ENCODE measurements around the gene MDM2. TPM values are rescaled to one million over a fixed set of nuclear protein-coding genes. Genes with fewer than 3 reads are reported as not detected.

Gene MDM2
- total RNA-seq, 1 experiment from 2014 or later, result 159 TPM

DNA sequence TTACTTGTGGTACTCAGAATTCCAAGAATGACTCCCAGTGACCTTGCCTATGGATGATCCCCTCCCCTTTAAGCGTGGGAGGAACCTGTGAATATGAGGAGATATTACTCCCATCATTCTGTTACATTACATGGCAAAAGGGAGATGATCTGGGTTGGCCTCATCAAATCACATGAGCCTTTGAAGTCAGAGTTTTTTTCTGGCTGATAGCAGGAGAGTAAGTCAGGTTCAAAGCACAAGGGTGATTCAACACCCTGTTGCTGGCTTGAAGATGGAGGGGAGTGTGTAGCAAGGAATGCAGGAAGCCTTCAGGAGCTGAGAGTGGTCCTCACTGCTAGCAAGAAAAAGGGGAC lies 9.1 kb upstream of the MDM2 start:
- H3K27me3 ChIP-seq (ENCODE audit: insufficient read depth, low read length), result no peaks in the 10 kb centered on the region
- H3K9me3 Mint-ChIP-seq, result no peaks in the 10 kb centered on the region
- no peaks in the 10 kb centered on the region for H3K4me1 Mint-ChIP-seq
- no peaks in the 10 kb centered on the region for H3K79me2 ChIP-seq (ENCODE audit: insufficient read depth, low read length)
- H3K79me1 ChIP-seq (ENCODE audit: insufficient read depth, low read depth, low read length, poor library complexity, severe bottlenecking), result no peaks in the 10 kb centered on the region
- H3K9me3 ChIP-seq (ENCODE audit: control insufficient read depth, low read depth, low read length), result no peaks in the 10 kb centered on the region
- no peak overlapping the region for H3K4ac ChIP-seq (ENCODE audit: low read depth, low read length)
- H3K56ac ChIP-seq (ENCODE audit: insufficient read length, low read depth, low read length), result no peak overlapping the region
- H2BK5ac ChIP-seq (ENCODE audit: insufficient read length, low read length), result no peak overlapping the region
- no peak overlapping the region for H2BK120ac ChIP-seq (ENCODE audit: low read depth, low read length, poor library complexity, severe bottlenecking)
- no peaks in the 10 kb centered on the region for H3K4me1 ChIP-seq (ENCODE audit: insufficient read depth, low read length)
- TF ChIP-seq, protein P1, sequence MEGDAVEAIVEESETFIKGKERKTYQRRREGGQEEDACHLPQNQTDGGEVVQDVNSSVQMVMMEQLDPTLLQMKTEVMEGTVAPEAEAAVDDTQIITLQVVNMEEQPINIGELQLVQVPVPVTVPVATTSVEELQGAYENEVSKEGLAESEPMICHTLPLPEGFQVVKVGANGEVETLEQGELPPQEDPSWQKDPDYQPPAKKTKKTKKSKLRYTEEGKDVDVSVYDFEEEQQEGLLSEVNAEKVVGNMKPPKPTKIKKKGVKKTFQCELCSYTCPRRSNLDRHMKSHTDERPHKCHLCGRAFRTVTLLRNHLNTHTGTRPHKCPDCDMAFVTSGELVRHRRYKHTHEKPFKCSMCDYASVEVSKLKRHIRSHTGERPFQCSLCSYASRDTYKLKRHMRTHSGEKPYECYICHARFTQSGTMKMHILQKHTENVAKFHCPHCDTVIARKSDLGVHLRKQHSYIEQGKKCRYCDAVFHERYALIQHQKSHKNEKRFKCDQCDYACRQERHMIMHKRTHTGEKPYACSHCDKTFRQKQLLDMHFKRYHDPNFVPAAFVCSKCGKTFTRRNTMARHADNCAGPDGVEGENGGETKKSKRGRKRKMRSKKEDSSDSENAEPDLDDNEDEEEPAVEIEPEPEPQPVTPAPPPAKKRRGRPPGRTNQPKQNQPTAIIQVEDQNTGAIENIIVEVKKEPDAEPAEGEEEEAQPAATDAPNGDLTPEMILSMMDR (conservative IDR thresholded peaks at IDR 0.05), result no peak
- WGBS (ENCODE audit: extremely low coverage, insufficient read length, low lambda C conversion rate), result no CpG with 5 or more reads among the region's 1 CpG
- no peak overlapping the region for H3K23ac ChIP-seq (ENCODE audit: insufficient read length, low read depth, low read length)
- H3K18ac ChIP-seq (ENCODE audit: insufficient read length, low read depth, low read length), result no peak overlapping the region
- H4K8ac ChIP-seq (replicated peaks; ENCODE audit: insufficient read length, low read depth, low read length), result no peak overlapping the region
- H3K27ac ChIP-seq (ENCODE audit: insufficient read length, low read depth, low read length), result no peak overlapping the region
- H3K27me3 Mint-ChIP-seq (ENCODE audit: low read depth), result no peaks in the 10 kb centered on the region
- no peak overlapping the region for H4K91ac ChIP-seq (ENCODE audit: insufficient read length, low read depth, low read length)
- H3K9ac ChIP-seq (ENCODE audit: extremely low read depth, insufficient read length, low read length), result no peak overlapping the region
- no peak overlapping the region for H3K27ac Mint-ChIP-seq
- no peak overlapping the region for H4K5ac ChIP-seq (ENCODE audit: insufficient read length, low read depth, low read length)
- no peaks in the 10 kb centered on the region for H4K20me1 ChIP-seq (ENCODE audit: control insufficient read depth, insufficient read depth, insufficient read length)
- H3T11ph ChIP-seq (ENCODE audit: low read length), result no peak overlapping the region
- H3K4me2 ChIP-seq (ENCODE audit: insufficient read depth, insufficient read length, low read length), result no peak overlapping the region
- no peak overlapping the region for H2BK12ac ChIP-seq (ENCODE audit: insufficient read length, low read depth, low read length)
- no peak overlapping the region for H2BK20ac ChIP-seq (ENCODE audit: low read depth, low read length, poor library complexity, severe bottlenecking)
- no peak overlapping the region for H3K14ac ChIP-seq (ENCODE audit: insufficient read depth, low read length)
- H3K4me3 Mint-ChIP-seq, result no peak overlapping the region
- no peak overlapping the region for H2AK5ac ChIP-seq (ENCODE audit: insufficient read length, low read length)
- H2BK15ac ChIP-seq (ENCODE audit: low read depth, low read length), result no peak overlapping the region
- DNase-seq, result no peak
- H3K36me3 Mint-ChIP-seq (ENCODE audit: insufficient read depth in 1 of 3, low read depth in 3 of 3), result no peaks in the 10 kb centered on the region
- H2AFZ ChIP-seq (ENCODE audit: low read length), result no peak overlapping the region
- no peaks in the 10 kb centered on the region for H3K23me2 ChIP-seq (ENCODE audit: insufficient read length, low read depth, low read length, poor library complexity, severe bottlenecking)
